HT-29 (cell line): Measurements from ENCODE around the gene CARNS1. TPM values are rescaled to one million over a fixed set of nuclear protein-coding genes. Genes with fewer than 3 reads are reported as not detected.

ENCODE experiments used
- DNase-seq: peaks from one replicate; pipeline ENCODE4 v3.0.0-alpha.2; 2015; ENCODE audit warnings: low spot score
- total RNA-seq: library from RNA; depleted of rRNA; stranded (reverse); fragments of >200 nt; shearing (Covaris generic); gene quantifications from 2 replicates; pipeline ENCODE4 v1.2.3, GENCODE V29; 2014

Gene CARNS1
- total RNA-seq, 1 experiment from 2014 or later: 0.76 TPM

- no peak for DNase-seq
These were observed 25.0 kb downstream of the CARNS1 start for GRCh38 chr11:67440229-67441097.

GRCh38 chr11:67441098-67441563 is 25.7 kb downstream of the CARNS1 start:
- DNase-seq: no peak

- DNase-seq: no peak
These were observed 26.4 kb downstream of the CARNS1 start for GRCh38 chr11:67441731-67442351.

- no peak for DNase-seq
These were observed 27.3 kb downstream of the CARNS1 start for GRCh38 chr11:67442504-67443404.

- no peak for DNase-seq
These were observed 30.0 kb downstream of the CARNS1 start for GRCh38 chr11:67445515-67445914.

- no peak for DNase-seq
These were observed 32.7 kb downstream of the CARNS1 start for GRCh38 chr11:67448220-67448609.

GRCh38 chr11:67449116-67449844 is 33.8 kb downstream of the CARNS1 start:
- DNase-seq: no peak

- no peak for DNase-seq
These were observed 35.5 kb downstream of the CARNS1 start for GRCh38 chr11:67450796-67451657.

- no peak for DNase-seq
These were observed 36.1 kb downstream of the CARNS1 start for GRCh38 chr11:67451658-67451976.

- peak; percentile 90 for DNase-seq
These were observed 36.9 kb downstream of the CARNS1 start, which contains the start of gene GPR152 for GRCh38 chr11:67452141-67452952. TSS of gene GPR152 (minus strand) at chr11:67452729. CDS start at chr11:67452724, 5 bp downstream.

- no peak for DNase-seq
These were observed 38.6 kb downstream of the CARNS1 start for GRCh38 chr11:67453816-67454732.

GRCh38 chr11:67455054-67455453 is 39.6 kb downstream of the CARNS1 start, which contains the start of gene CABP4:
TSS of gene CABP4 (plus strand) at chr11:67455354. CDS start at chr11:67455424, 70 bp downstream.
- DNase-seq: no peak

- DNase-seq: no peak
These were observed 40.7 kb downstream of the CARNS1 start for GRCh38 chr11:67456068-67456705.

- DNase-seq: no peak
These were observed 42.0 kb downstream of the CARNS1 start for GRCh38 chr11:67457453-67457852.

- DNase-seq: no peak
These were observed 42.8 kb downstream of the CARNS1 start for GRCh38 chr11:67458266-67458665.

- DNase-seq: no peak
These were observed 47.7 kb downstream of the CARNS1 start for GRCh38 chr11:67463186-67463585.

GRCh38 chr11:67463680-67464410 is 48.4 kb downstream of the CARNS1 start:
- peak; percentile 96 for DNase-seq
